Spleen (tissue), 3 donors: Measurements from ENCODE around the gene METTL24.

Source experiments
- POLR2A ChIP-seq, 3 donors: fragments of 450-650 bp; IDR thresholded peaks; one replicate each; pipeline ENCODE4 v1.5.1; 2017; ENCODE audit warnings: antibody characterized with exemption in 3 of 3, mild to moderate bottlenecking in 1 of 3
- POLR2AphosphoS5 ChIP-seq, 3 donors: sonication (generic); formaldehyde crosslinking; IDR thresholded peaks; one replicate each; pipeline ENCODE4 v1.5.1; 2017; ENCODE audit warnings: antibody characterized with exemption in 3 of 3

DNA sequence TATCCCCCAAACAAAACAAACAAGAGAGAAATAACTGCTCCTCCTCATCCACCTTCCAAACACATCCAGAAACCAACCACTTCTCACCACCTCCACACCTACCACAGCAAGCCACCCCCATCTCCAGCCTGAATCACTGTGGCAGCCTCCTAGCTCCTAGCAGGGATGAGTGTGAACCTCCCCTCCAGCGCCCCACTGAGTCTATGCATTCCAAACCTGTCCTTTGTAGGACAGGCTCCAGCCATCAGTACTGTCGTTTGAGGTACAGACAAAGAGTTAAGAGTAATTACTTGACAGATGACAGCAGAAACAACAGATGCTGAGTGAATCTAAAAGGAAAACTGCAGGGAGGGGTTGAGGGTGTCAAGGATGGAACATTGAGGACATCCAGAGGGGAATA, 2.4 kb downstream of the METTL24 start:
- TF ChIP-seq POLR2A (IDR thresholded peaks at IDR 0.05) (no peak), POLR2AphosphoS5 (IDR thresholded peaks at IDR 0.05) (no peak)
